IMR-90 (cell line): ENCODE results near the gene LDLRAD3. TPM values are rescaled to one million over a fixed set of nuclear protein-coding genes. Genes with fewer than 3 reads are reported as not detected.

Experiments
- ATAC-seq: fragments of 200-7000 bp; cut with Tn5 transposase; 2 replicates; pipeline ENCODE4 v1.9.1; 2020; ENCODE audit warnings: low read depth, mild to moderate bottlenecking, moderate library complexity
- BruUV-seq: library from RNA; stranded (reverse); fragments of 400-500 nt; replicated peaks from 2 replicates; lab custom pipeline; 2021; lab: Mats Ljungman, UMichigan
- CTCF ChIA-PET: fragments of 300-600 bp; formaldehyde crosslinking; extraction: SDS; loops from one replicate; lab custom pipeline; 2021; ENCODE audit warnings: antibody characterized with exemption; lab: Yijun Ruan, JAX
- POLR2A ChIA-PET: fragments of 300-600 bp; sonication (Branson Sonifier 250); formaldehyde crosslinking; loops from one replicate; lab custom pipeline; 2022; ENCODE audit warnings: antibody characterized with exemption; ENCODE audit not compliant: unreplicated experiment; lab: Charles Lee
- DNase-seq: peaks from one replicate; pipeline ENCODE4 v3.0.0; 2013
- H2AFZ ChIP-seq: replicated peaks from 2 replicates; pipeline ENCODE3; 2013; ENCODE audit warnings: low read length, mild to moderate bottlenecking; ENCODE audit not compliant: poor library complexity
- H2AK5ac ChIP-seq: 2 replicates; pipeline ENCODE4 v1.6.1; 2013; ENCODE audit warnings: low read depth, low read length, inconsistent platforms
- H2AK9ac ChIP-seq: replicated peaks from 2 replicates; pipeline ENCODE3; 2013; ENCODE audit warnings: mild to moderate bottlenecking, low read depth, low read length, moderate library complexity; ENCODE audit not compliant: poor library complexity
- H2BK120ac ChIP-seq: 2 replicates; pipeline ENCODE4 v1.6.1; 2013; ENCODE audit warnings: low read depth, low read length, inconsistent platforms
- H2BK15ac ChIP-seq: 3 replicates; pipeline ENCODE4 v1.6.1; 2013; ENCODE audit warnings: low read depth, low read length, inconsistent platforms
- H2BK20ac ChIP-seq: 2 replicates; pipeline ENCODE4 v1.6.1; 2013; ENCODE audit warnings: low read depth, mild to moderate bottlenecking, inconsistent platforms, low read length, moderate library complexity
- H2BK5ac ChIP-seq: 2 replicates; pipeline ENCODE4 v1.6.1; 2013; ENCODE audit warnings: mild to moderate bottlenecking, low read depth, low read length, inconsistent platforms; ENCODE audit not compliant: poor library complexity, severe bottlenecking
- H3K14ac ChIP-seq: replicated peaks from 2 replicates; pipeline ENCODE4 v1.6.1; 2013; ENCODE audit warnings: low read depth, low read length, inconsistent platforms
- H3K18ac ChIP-seq: 2 replicates; pipeline ENCODE4 v1.6.1; 2013; ENCODE audit warnings: low read depth, low read length, control low read depth
- H3K23ac ChIP-seq: 2 replicates; pipeline ENCODE4 v1.6.1; 2013; ENCODE audit warnings: low read depth, low read length, inconsistent platforms
- H3K27ac ChIP-seq: 2 replicates; pipeline ENCODE4 v1.5.1; 2013; ENCODE audit warnings: mild to moderate bottlenecking, control low read depth, low read length; ENCODE audit not compliant: insufficient read depth
- H3K27me3 ChIP-seq: 2 replicates; pipeline ENCODE4 v1.6.1; 2013; ENCODE audit warnings: low read length; ENCODE audit not compliant: control insufficient read depth, insufficient read depth
- H3K36me3 ChIP-seq: 2 replicates; pipeline ENCODE4 v1.6.1; 2013; ENCODE audit warnings: low read length, mixed read lengths; ENCODE audit not compliant: control insufficient read depth, insufficient read depth
- H3K4ac ChIP-seq: 2 replicates; pipeline ENCODE4 v1.6.1; 2013; ENCODE audit warnings: low read depth, low read length, inconsistent platforms
- H3K4me1 ChIP-seq: 2 replicates; pipeline ENCODE4 v1.6.1; 2013; ENCODE audit warnings: low read length, mixed read lengths; ENCODE audit not compliant: control insufficient read depth, insufficient read depth
- H3K4me2 ChIP-seq: 2 replicates; pipeline ENCODE4 v1.6.1; 2013; ENCODE audit warnings: low read depth, mild to moderate bottlenecking, control low read depth, low read length, moderate library complexity
- H3K4me3 ChIP-seq: 2 replicates; pipeline ENCODE4 v1.5.1; 2013; ENCODE audit warnings: low read depth, mild to moderate bottlenecking, control low read depth, low read length, moderate library complexity; ENCODE audit not compliant: insufficient read depth
- H3K56ac ChIP-seq: 2 replicates; pipeline ENCODE4 v1.6.1; 2013; ENCODE audit warnings: low read length, inconsistent platforms; ENCODE audit not compliant: insufficient read depth; ENCODE audit errors: extremely low read depth
- H3K79me1 ChIP-seq, 2 experiments: 2 replicates each; pipeline ENCODE4 v1.6.1; 2013; ENCODE audit warnings: low read length in 2 of 2, inconsistent platforms in 1 of 2, low read depth in 1 of 2
- H3K9ac ChIP-seq: 2 replicates; pipeline ENCODE4 v1.6.1; 2013; ENCODE audit warnings: low read depth, low read length, control low read depth
- H3K9me1 ChIP-seq: 2 replicates; pipeline ENCODE4 v1.6.1; 2013; ENCODE audit warnings: low read length, inconsistent platforms; ENCODE audit not compliant: insufficient read depth
- H3K9me3 ChIP-seq: 2 replicates; pipeline ENCODE4 v1.6.1; 2013; ENCODE audit warnings: low read length; ENCODE audit not compliant: control insufficient read depth, insufficient read depth
- H4K20me1 ChIP-seq: 2 replicates; pipeline ENCODE4 v1.6.1; 2013; ENCODE audit warnings: low read length, inconsistent platforms; ENCODE audit not compliant: insufficient read depth
- H4K5ac ChIP-seq: 2 replicates; pipeline ENCODE4 v1.6.1; 2013; ENCODE audit warnings: mild to moderate bottlenecking, low read depth, low read length, control low read depth
- H4K8ac ChIP-seq, 2 experiments: 2 replicates each; pipeline ENCODE4 v1.6.1; 2013; ENCODE audit warnings: low read depth in 2 of 2, low read length in 2 of 2, control low read depth in 1 of 2, inconsistent platforms in 1 of 2
- H4K91ac ChIP-seq: 2 replicates; pipeline ENCODE4 v1.6.1; 2013; ENCODE audit warnings: low read depth, low read length, inconsistent platforms; ENCODE audit not compliant: insufficient read depth
- CEBPB ChIP-seq: IDR thresholded peaks from 2 replicates; pipeline ENCODE4 v1.6.1; 2012; ENCODE audit warnings: low read depth, low read length, improper control_type of control experiment
- CHD1 ChIP-seq: IDR thresholded peaks from 2 replicates; pipeline ENCODE4 v1.6.1; 2012; ENCODE audit warnings: low read depth, low read length, improper control_type of control experiment
- FOS ChIP-seq: fragments of 150-350 bp; IDR thresholded peaks from 2 replicates; pipeline ENCODE4 v1.6.1; 2016; ENCODE audit warnings: low read depth, low read length
- MAZ ChIP-seq: IDR thresholded peaks from 2 replicates; pipeline ENCODE4 v1.6.1; 2012; ENCODE audit warnings: low read depth, mild to moderate bottlenecking, low read length, improper control_type of control experiment, moderate library complexity, borderline replicate concordance
- MXI1 ChIP-seq: IDR thresholded peaks from 2 replicates; pipeline ENCODE4 v1.6.1; 2012; ENCODE audit warnings: low read depth, mild to moderate bottlenecking, low read length, moderate library complexity, borderline replicate concordance
- NFE2L2 ChIP-seq: fragments of 150-350 bp; IDR thresholded peaks from 2 replicates; pipeline ENCODE4 v1.6.1; 2016; ENCODE audit warnings: low read depth, mild to moderate bottlenecking, low read length
- RAD21 ChIP-seq: IDR thresholded peaks from 2 replicates; pipeline ENCODE4 v1.6.1; 2012; ENCODE audit warnings: low read length, improper control_type of control experiment
- RCOR1 ChIP-seq: IDR thresholded peaks from 2 replicates; pipeline ENCODE4 v1.6.1; 2012; ENCODE audit warnings: mild to moderate bottlenecking, low read length, improper control_type of control experiment; ENCODE audit not compliant: insufficient replicate concordance
- RFX5 ChIP-seq: IDR thresholded peaks from 2 replicates; pipeline ENCODE4 v1.8.0; 2012; ENCODE audit warnings: low read depth, mild to moderate bottlenecking, low read length, moderate library complexity
- SMC3 ChIP-seq: fragments of 150-350 bp; IDR thresholded peaks from 2 replicates; pipeline ENCODE4 v1.6.1; 2016; ENCODE audit warnings: low read depth, mild to moderate bottlenecking, antibody characterized with exemption, low read length, moderate library complexity
- USF2 ChIP-seq: fragments of 150-350 bp; IDR thresholded peaks from 2 replicates; pipeline ENCODE4 v1.6.1; 2017; ENCODE audit warnings: mild to moderate bottlenecking, antibody characterized with exemption, low read length, low read depth
- WGBS, 2 experiments: methylation state at CpG; one replicate each; pipeline versions ENCODE4 v1.1.5 to v1.1.7; 2013; ENCODE audit warnings: missing lambda C conversion rate in 2 of 2; ENCODE audit not compliant: insufficient read length in 1 of 2; ENCODE audit errors: extremely low coverage in 2 of 2; 5-methylcytosine and 5-hydroxymethylcytosine counted together
- dilution Hi-C: fragments of 300-500 bp; cut with HindIII; formaldehyde crosslinking; loops from one replicate; pipeline ENCODE4 v1.14.3; 2018; ENCODE audit warnings: low sequenced_read_pairs; ENCODE audit not compliant: unreplicated experiment
- in situ Hi-C: fragments of 300-500 bp; cut with MboI; formaldehyde crosslinking; loops from 3 replicates; pipeline ENCODE4 v1.14.3; 2019; ENCODE audit warnings: low sequenced_read_pairs, inconsistent platforms, mixed read lengths
- intact Hi-C: fragments of 100-400 bp; cut with micrococcal nuclease; formaldehyde crosslinking; loops from 2 replicates; pipeline ENCODE4 v1.10.0; 2022
- polyA plus RNA-seq, 3 experiments: library from polyadenylated mRNA; depleted of rRNA; stranded (reverse); fragments of >200 nt; gene quantifications; 2 replicates each; pipeline ENCODE4 v1.2.3, GENCODE V29; 2012; ENCODE audit warnings: low replicate concordance in 1 of 3
- total RNA-seq: library from RNA; depleted of rRNA; stranded (reverse); fragments of >200 nt; gene quantifications from 2 replicates; pipeline ENCODE4 v1.2.3, GENCODE V29; 2012

LDLRAD3 gene
- total and polyA plus RNA-seq, 2 of the 4 experiments (the other 2 are of a cell fraction) = 2.7 to 6.4 TPM

GRCh38 chr11:35945137-35945518, 1.3 kb downstream of the LDLRAD3 start:
- WGBS, 2 experiments = 80% methylated on average over 1 of the region's 2 CpGs; no CpG with 5 or more reads in 1 of the 2 experiments
- Histone ChIP-seq H2AFZ (peak overlapping the region; percentile 94), H3K9me1 (peaks cover 2% of the 10 kb centered on the region; the same call in 1 of the 2 replicates), H2BK120ac (no peak overlapping the region), H3K23ac (peak overlapping the region; percentile 14), H2BK15ac (no peak overlapping the region), H4K8ac (no peak overlapping the region), H3K56ac (no peak overlapping the region), H3K9ac (0 out of 2 replicates have a peak overlapping the region, but pooled peaks have one; percentile 82), H2AK5ac (no peak overlapping the region), H3K4me3 (no peak overlapping the region), H3K36me3 (no peaks in the 10 kb centered on the region), H4K20me1 (0 out of 2 replicates have a peak, but pooled peaks cover 3% of the 10 kb centered on the region), H3K4ac (no peak overlapping the region), H4K5ac (no peak overlapping the region), H3K18ac (no peak overlapping the region), H3K27ac (no peak overlapping the region), H3K9me3 (no peaks in the 10 kb centered on the region), H4K91ac (no peak overlapping the region), H3K27me3 (peaks cover 5% of the 10 kb centered on the region), H3K14ac (no peak overlapping the region; the same call in 1 of the 2 replicates), H3K79me1 (peaks cover 15 to 32% of the 10 kb centered on the region in 2 experiments), H2BK20ac (no peak overlapping the region), H3K4me2 (peak overlapping the region; percentile 98), H2BK5ac (no peak overlapping the region), H2AK9ac (peak overlapping the region; percentile 11), H3K4me1 (peaks cover 4% of the 10 kb centered on the region; the same call in 1 of the 2 replicates)
- DNase-seq (no peak), ATAC-seq (no peak)
- CTCF ChIA-PET = no interaction called here
- dilution Hi-C loops = no loop called here
- in situ Hi-C loops = loop anchor here (10.0 kb wide), 1 partner anchor 310 kb away; no protein-coding TSS in a partner anchor
- intact Hi-C loops = loop anchor here (10.0 kb wide), 1 partner anchor 320 kb away; no protein-coding TSS in a partner anchor
- BruUV-seq = no TSS peak
- no peak for TF ChIP-seq MXI1
- TF ChIP-seq NFE2L2 = no peak
- TF ChIP-seq CHD1 = no peak
- no peak for TF ChIP-seq USF2
- TF ChIP-seq SMC3 = no peak
- TF ChIP-seq FOS = no peak
- no peak for TF ChIP-seq RCOR1
- no peak for TF ChIP-seq CEBPB
- TF ChIP-seq MAZ = no peak
- TF ChIP-seq RAD21 = no peak
- no peak for TF ChIP-seq RFX5
- POLR2A ChIA-PET = no interaction called here
